SK-N-SH (cell line): ENCODE data around the gene CAPSL. TPM values are rescaled to one million over a fixed set of nuclear protein-coding genes. Genes with fewer than 3 reads are reported as not detected.

ENCODE experiments used
- CTCF ChIA-PET: fragments of 300-600, 350-600 bp; formaldehyde crosslinking; extraction: SDS; loops from one replicate; lab custom pipeline; 2021; lab: Yijun Ruan, JAX
- POLR2A ChIA-PET: fragments of 350-600 bp; sonication (Branson Sonifier 250); formaldehyde crosslinking; extraction: SDS; loops from one replicate; lab custom pipeline; 2020; ENCODE audit warnings: antibody characterized with exemption, inconsistent platforms; lab: Yijun Ruan, JAX
- DNase-seq: peaks from one replicate; pipeline ENCODE4 v3.0.0; 2012
- H2AFZ ChIP-seq: fragments of 200-600 bp; sonication (generic); 2 replicates; pipeline ENCODE4 v1.8.1; 2016; ENCODE audit warnings: antibody characterized with exemption, mild to moderate bottlenecking, low read depth
- H3F3A ChIP-seq: fragments of 200-600 bp; sonication (generic); replicated peaks from 2 replicates; pipeline ENCODE3; 2016; ENCODE audit warnings: antibody characterized with exemption, mild to moderate bottlenecking; ENCODE audit not compliant: insufficient read depth
- H3K27ac ChIP-seq, 2 experiments: fragments of 200-500 bp in 1 of 2; fragments of 200-600 bp in 1 of 2; sonication (Bioruptor generic) in 1 of 2; sonication (generic), shearing (Covaris generic) in 1 of 2; 2 replicates each; pipeline versions ENCODE4 v1.5.1 to v1.6.1; 2014 to 2016; ENCODE audit warnings: low read depth in 2 of 2, inconsistent platforms in 1 of 2, low read length in 1 of 2, mild to moderate bottlenecking in 1 of 2, mixed read lengths in 1 of 2
- H3K27me3 ChIP-seq: fragments of 200-600 bp; sonication (generic), shearing (Covaris generic); 2 replicates; pipeline ENCODE4 v1.6.1; 2016; ENCODE audit warnings: mixed run types; ENCODE audit not compliant: insufficient read depth
- H3K36me3 ChIP-seq, 2 experiments: fragments of 200-500 bp in 1 of 2; fragments of 200-600 bp in 1 of 2; sonication (Bioruptor generic) in 1 of 2; sonication (generic) in 1 of 2; replicated peaks in 1 of 2; 2 replicates each; pipeline versions ENCODE3 to v1.5.1; 2014 to 2016; ENCODE audit warnings: low read length in 1 of 2, mild to moderate bottlenecking in 1 of 2; ENCODE audit not compliant: insufficient read depth in 2 of 2, control insufficient read depth in 1 of 2
- H3K4me1 ChIP-seq, 2 experiments: fragments of 200-500 bp in 1 of 2; fragments of 200-600 bp in 1 of 2; sonication (Bioruptor generic) in 1 of 2; sonication (generic), shearing (Covaris generic) in 1 of 2; 2 replicates each; pipeline versions ENCODE4 v1.5.1 to v1.6.1; 2014 to 2016; ENCODE audit warnings: low read depth in 1 of 2, low read length in 1 of 2, mixed run types in 1 of 2; ENCODE audit not compliant: insufficient read depth in 2 of 2, control insufficient read depth in 1 of 2
- H3K4me2 ChIP-seq: fragments of 200-600 bp; sonication (generic), shearing (Covaris generic); 2 replicates; pipeline ENCODE4 v1.6.1; 2017; ENCODE audit warnings: mixed run types
- H3K4me3 ChIP-seq, 2 experiments: fragments of 200-500 bp in 1 of 2; fragments of 200-600 bp in 1 of 2; sonication (Bioruptor generic) in 1 of 2; sonication (generic), shearing (Covaris generic) in 1 of 2; 2 replicates each; pipeline versions ENCODE4 v1.5.1 to v1.8.1; 2014 to 2016; ENCODE audit warnings: low read depth in 2 of 2, inconsistent platforms in 1 of 2, low read length in 1 of 2, mild to moderate bottlenecking in 1 of 2, mixed read lengths in 1 of 2, moderate library complexity in 1 of 2
- H3K79me2 ChIP-seq: fragments of 200-600 bp; sonication (generic); 2 replicates; pipeline ENCODE4 v1.8.1; 2017; ENCODE audit warnings: mild to moderate bottlenecking; ENCODE audit not compliant: insufficient read depth
- H3K9ac ChIP-seq: fragments of 200-600 bp; sonication (generic); 2 replicates; pipeline ENCODE4 v1.6.1; 2017; ENCODE audit warnings: mixed run types
- H3K9me2 ChIP-seq: fragments of 200-600 bp; sonication (generic); 2 replicates; pipeline ENCODE4 v1.6.1; 2017; ENCODE audit warnings: mixed run types
- H3K9me3 ChIP-seq: fragments of 200-600 bp; sonication (generic); 2 replicates; pipeline ENCODE4 v1.6.1; 2017; ENCODE audit warnings: mixed run types, mild to moderate bottlenecking, moderate library complexity
- H4K20me1 ChIP-seq: fragments of 200-600 bp; sonication (generic); 2 replicates; pipeline ENCODE4 v1.6.1; 2017; ENCODE audit warnings: mild to moderate bottlenecking, mixed run types; ENCODE audit not compliant: insufficient read depth
- CHD2 ChIP-seq: fragments of 150-350 bp; IDR thresholded peaks from 2 replicates; pipeline ENCODE4 v1.6.1; 2018; ENCODE audit warnings: low read length; ENCODE audit not compliant: partially characterized antibody
- ELF1 ChIP-seq: IDR thresholded peaks from 2 replicates; pipeline ENCODE4 v1.4.0; 2012
- EP300 ChIP-seq, 2 experiments: IDR thresholded peaks; 2 replicates each; pipeline versions ENCODE4 v1.4.0 to v1.6.1; 2012; ENCODE audit warnings: borderline replicate concordance in 1 of 2, low read depth in 1 of 2, low read length in 1 of 2
- FOSL2 ChIP-seq: IDR thresholded peaks from 2 replicates; pipeline ENCODE4 v1.4.0; 2012; ENCODE audit warnings: low read depth, mild to moderate bottlenecking, moderate library complexity, borderline replicate concordance
- GABPA ChIP-seq: IDR thresholded peaks from 2 replicates; pipeline ENCODE4 v1.4.0; 2012; ENCODE audit warnings: low read depth, mild to moderate bottlenecking
- IRF3 ChIP-seq: fragments of 150-350 bp; IDR thresholded peaks from 2 replicates; pipeline ENCODE4 v1.6.1; 2016; ENCODE audit warnings: mild to moderate bottlenecking, low read depth, low read length
- JUND ChIP-seq: IDR thresholded peaks from 2 replicates; pipeline ENCODE4 v1.4.0; 2012
- MAX ChIP-seq: IDR thresholded peaks from 2 replicates; pipeline ENCODE4 v1.4.0; 2012; ENCODE audit warnings: low read depth
- NRF1 ChIP-seq: IDR thresholded peaks from 2 replicates; pipeline ENCODE4 v1.6.1; 2012; ENCODE audit warnings: low read depth, mild to moderate bottlenecking, low read length
- TEAD4 ChIP-seq: IDR thresholded peaks from 2 replicates; pipeline ENCODE4 v1.4.0; 2012; ENCODE audit warnings: mild to moderate bottlenecking, borderline replicate concordance; ENCODE audit not compliant: insufficient read depth
- USF1 ChIP-seq: IDR thresholded peaks from 2 replicates; pipeline ENCODE4 v1.4.0; 2012; ENCODE audit warnings: low read depth, borderline replicate concordance
- WGBS: methylation state at CpG from one replicate; pipeline ENCODE4 v1.1.6; 2017; ENCODE audit warnings: low lambda C conversion rate; 5-methylcytosine and 5-hydroxymethylcytosine counted together
- polyA plus RNA-seq, 3 experiments: library from polyadenylated mRNA; depleted of rRNA; stranded (reverse); fragments of >200 nt; gene quantifications; 2 replicates each; pipeline ENCODE4 v1.2.3, GENCODE V29; 2012

Gene CAPSL
- polyA plus RNA-seq, 1 of the 3 experiments (the other 2 are of a cell fraction): 0.23 TPM

- no peak for DNase-seq
- no peaks in the 10 kb centered on the region for H3K9me3 ChIP-seq
- H3K79me2 ChIP-seq: no peaks in the 10 kb centered on the region
- H4K20me1 ChIP-seq: no peaks in the 10 kb centered on the region
- H3K4me1 ChIP-seq: no peaks in the 10 kb centered on the region
- ChIA-PET POLR2A (no interaction called here), CTCF (interaction anchor here (2.8 kb wide), 1 partner anchor 25 kb away, joined by 9 read pairs; no protein-coding TSS in a partner anchor)
- no peak overlapping the region for H3K9ac ChIP-seq
- H3K9me2 ChIP-seq: no peaks in the 10 kb centered on the region
- no peak overlapping the region for H2AFZ ChIP-seq
- 42% methylated on average over 3 of the region's 3 CpGs for WGBS
- H3K27ac ChIP-seq: no peak overlapping the region
- H3K4me2 ChIP-seq: no peak overlapping the region
- no peaks in the 10 kb centered on the region for H3K27me3 ChIP-seq
- no peak for TF ChIP-seq EP300 (IDR thresholded peaks at IDR 0.05; ENCODE audit: borderline replicate concordance in 1 of 2, low read depth in 1 of 2, low read length in 1 of 2)
- TF ChIP-seq CHD2: no peak
- no peak for TF ChIP-seq USF1
- TF ChIP-seq ELF1: no peak
- TF ChIP-seq NRF1: no peak
- TF ChIP-seq MAX: no peak
- no peak for TF ChIP-seq JUND
- H3F3A ChIP-seq: no peaks in the 10 kb centered on the region
- no peaks in the 10 kb centered on the region for H3K36me3 ChIP-seq
- no peak overlapping the region for H3K4me3 ChIP-seq
Measured at GRCh38 chr5:35899800-35900199, 38.6 kb downstream of the CAPSL start.

GRCh38 chr5:35898952-35899660 lies 39.3 kb downstream of the CAPSL start:
- Histone ChIP-seq H2AFZ (peak overlapping the region; percentile 51; the same call in 1 of the 2 replicates), H4K20me1 (no peaks in the 10 kb centered on the region), H3K4me1 (no peaks in the 10 kb centered on the region), H3K9me2 (no peaks in the 10 kb centered on the region), H3F3A (no peaks in the 10 kb centered on the region), H3K4me3 (no peak overlapping the region), H3K9me3 (no peaks in the 10 kb centered on the region), H3K79me2 (no peaks in the 10 kb centered on the region), H3K27ac (no peak overlapping the region; a peak in 1 of 4 replicates), H3K27me3 (no peaks in the 10 kb centered on the region), H3K4me2 (no peak overlapping the region), H3K36me3 (no peaks in the 10 kb centered on the region), H3K9ac (no peak overlapping the region)
- POLR2A ChIA-PET: no interaction called here
- DNase-seq: no peak
- 71% methylated on average over 7 of the region's 7 CpGs for WGBS
- CTCF ChIA-PET: interaction anchor here (1.3 to 2.8 kb wide), 2 partner anchors 26 to 27 kb away, joined by 4 to 9 read pairs; no protein-coding TSS in a partner anchor
- TF ChIP-seq IRF3 (no peak), TEAD4 (no peak), FOSL2 (no peak), NRF1 (no peak), ELF1 (no peak), GABPA (no peak), EP300 (IDR thresholded peaks at IDR 0.05; ENCODE audit: borderline replicate concordance in 1 of 2, low read depth in 1 of 2, low read length in 1 of 2) (no peak)
